MCF 10A (cell line): ENCODE data around the gene PLCZ1. TPM values are rescaled to one million over a fixed set of nuclear protein-coding genes. Genes with fewer than 3 reads are reported as not detected.
A peak's percentile ranks its signal among the peaks of the same experiment; 100 is the strongest.

Experiments used
- BruUV-seq: library from RNA; stranded (reverse); fragments of 400-500 nt; replicated peaks from 2 replicates; lab custom pipeline; 2021; lab: Mats Ljungman, UMichigan
- CTCF ChIA-PET: fragments of 300-600 bp; sonication (Branson Sonifier 250); formaldehyde crosslinking; extraction: SDS; loops from one replicate; lab custom pipeline; 2021; ENCODE audit warnings: antibody characterized with exemption, inconsistent platforms; lab: Yijun Ruan, JAX
- POLR2A ChIA-PET: fragments of 300-600, 350-650 bp; sonication (Branson Sonifier 250); formaldehyde crosslinking; extraction: SDS; loops from one replicate; lab custom pipeline; 2020; ENCODE audit warnings: antibody characterized with exemption, inconsistent platforms; lab: Yijun Ruan, JAX
- DNase-seq: peaks from one replicate; pipeline ENCODE4 v3.0.0-alpha.2; 2018; ENCODE audit not compliant: unreplicated experiment
- H3K27ac Mint-ChIP-seq: one replicate; pipeline ENCODE4 v1.8.0; 2022; ENCODE audit warnings: mild to moderate bottlenecking, low read depth, mixed read lengths; ENCODE audit not compliant: unreplicated experiment
- H3K27me3 Mint-ChIP-seq: one replicate; pipeline ENCODE4 v1.8.0; 2022; ENCODE audit warnings: mixed read lengths; ENCODE audit not compliant: insufficient read depth, unreplicated experiment
- H3K36me3 Mint-ChIP-seq: one replicate; pipeline ENCODE4 v1.8.0; 2022; ENCODE audit warnings: mild to moderate bottlenecking, moderate library complexity, mixed read lengths; ENCODE audit not compliant: insufficient read depth, unreplicated experiment
- H3K4me1 Mint-ChIP-seq: one replicate; pipeline ENCODE4 v1.8.0; 2022; ENCODE audit warnings: mixed read lengths; ENCODE audit not compliant: insufficient read depth, unreplicated experiment
- H3K4me3 Mint-ChIP-seq: one replicate; pipeline ENCODE4 v1.8.0; 2022; ENCODE audit warnings: mild to moderate bottlenecking, moderate library complexity, mixed read lengths; ENCODE audit not compliant: unreplicated experiment
- H3K9me3 Mint-ChIP-seq: one replicate; pipeline ENCODE4 v1.8.0; 2022; ENCODE audit warnings: mixed read lengths; ENCODE audit not compliant: unreplicated experiment
- intact Hi-C: fragments of 100-400 bp; cut with micrococcal nuclease; formaldehyde crosslinking; loops from 2 replicates; pipeline ENCODE4 v1.14.1; 2022
- total RNA-seq: library from RNA; stranded (reverse); gene quantifications from 2 replicates; pipeline ENCODE4 v1.2.3, GENCODE V29; 2022
- TF ChIP-seq, protein P1 (sequence below): fragments of 200-600 bp; IDR thresholded peaks from one replicate; pipeline ENCODE4 v1.8.0; 2022; ENCODE audit warnings: antibody characterized with exemption, mild to moderate bottlenecking; ENCODE audit not compliant: unreplicated experiment

Gene PLCZ1
- total RNA-seq, 1 experiment from 2014 or later = not detected

DNA sequence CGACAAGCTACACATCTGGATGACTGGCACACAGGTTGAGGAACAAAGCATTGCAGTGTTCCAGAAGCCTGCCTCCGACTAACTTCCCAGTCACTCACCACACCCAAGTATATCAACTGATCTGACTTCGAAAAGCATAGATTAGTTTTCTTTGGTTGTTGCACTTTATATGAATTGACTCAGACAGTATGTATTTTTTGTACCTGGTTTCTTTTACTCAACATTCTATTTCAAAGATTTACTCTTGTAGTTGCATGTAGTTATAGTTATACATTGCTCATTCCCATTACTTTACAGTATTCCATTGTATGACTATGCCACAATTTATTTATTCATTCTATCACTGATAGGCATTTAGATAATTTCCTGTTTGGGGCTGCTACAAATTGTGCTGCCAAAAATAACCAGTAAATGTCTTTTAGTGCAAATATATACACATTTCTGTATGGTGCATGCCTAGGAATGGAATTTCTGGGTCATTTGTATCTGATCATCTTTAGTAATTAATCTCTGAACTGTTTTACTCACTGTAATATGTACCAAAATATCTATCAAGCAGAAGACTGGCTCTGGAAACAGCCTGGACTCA, 17.8 kb downstream of the PLCZ1 start:
- Mint-ChIP-seq H3K4me1 (peaks cover 17% of the 10 kb centered on the region), H3K27ac (no peak overlapping the region), H3K36me3 (peaks cover 5% of the 10 kb centered on the region), H3K9me3 (peaks cover 19% of the 10 kb centered on the region), H3K4me3 (no peak overlapping the region), H3K27me3 (no peaks in the 10 kb centered on the region)
- ChIA-PET POLR2A (no interaction called here), CTCF (no interaction called here)
- TF ChIP-seq, protein P1, sequence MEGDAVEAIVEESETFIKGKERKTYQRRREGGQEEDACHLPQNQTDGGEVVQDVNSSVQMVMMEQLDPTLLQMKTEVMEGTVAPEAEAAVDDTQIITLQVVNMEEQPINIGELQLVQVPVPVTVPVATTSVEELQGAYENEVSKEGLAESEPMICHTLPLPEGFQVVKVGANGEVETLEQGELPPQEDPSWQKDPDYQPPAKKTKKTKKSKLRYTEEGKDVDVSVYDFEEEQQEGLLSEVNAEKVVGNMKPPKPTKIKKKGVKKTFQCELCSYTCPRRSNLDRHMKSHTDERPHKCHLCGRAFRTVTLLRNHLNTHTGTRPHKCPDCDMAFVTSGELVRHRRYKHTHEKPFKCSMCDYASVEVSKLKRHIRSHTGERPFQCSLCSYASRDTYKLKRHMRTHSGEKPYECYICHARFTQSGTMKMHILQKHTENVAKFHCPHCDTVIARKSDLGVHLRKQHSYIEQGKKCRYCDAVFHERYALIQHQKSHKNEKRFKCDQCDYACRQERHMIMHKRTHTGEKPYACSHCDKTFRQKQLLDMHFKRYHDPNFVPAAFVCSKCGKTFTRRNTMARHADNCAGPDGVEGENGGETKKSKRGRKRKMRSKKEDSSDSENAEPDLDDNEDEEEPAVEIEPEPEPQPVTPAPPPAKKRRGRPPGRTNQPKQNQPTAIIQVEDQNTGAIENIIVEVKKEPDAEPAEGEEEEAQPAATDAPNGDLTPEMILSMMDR = no peak
- DNase-seq = no peak
- no TSS peak for BruUV-seq
- intact Hi-C loops = no loop called here

DNA sequence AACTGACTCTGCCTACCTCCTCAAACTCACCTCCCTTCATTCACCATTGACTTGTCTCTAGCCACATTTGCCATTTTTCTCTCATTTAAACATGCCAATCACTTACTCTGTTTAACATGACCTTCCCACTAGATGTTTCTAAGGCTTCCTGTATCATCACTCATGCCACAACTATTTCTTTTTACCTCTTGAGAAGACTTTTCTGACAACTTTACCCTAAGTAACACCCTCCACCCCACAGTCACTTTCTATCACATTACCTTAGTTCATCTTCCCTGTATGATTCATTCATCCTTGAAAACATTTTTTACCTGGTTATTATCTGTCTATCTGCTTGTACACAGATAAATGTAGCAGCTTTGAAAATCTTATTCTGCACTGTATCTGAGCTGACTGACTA, 19.4 kb downstream of the PLCZ1 start:
- H3K36me3 Mint-ChIP-seq = peaks cover 5% of the 10 kb centered on the region
- H3K9me3 Mint-ChIP-seq = peaks cover 8% of the 10 kb centered on the region
- peaks cover 8% of the 10 kb centered on the region for H3K4me1 Mint-ChIP-seq
- H3K27me3 Mint-ChIP-seq = no peaks in the 10 kb centered on the region
- no peak overlapping the region for H3K27ac Mint-ChIP-seq
- TF ChIP-seq, protein P1 = no peak
- CTCF ChIA-PET = no interaction called here
- no peak overlapping the region for H3K4me3 Mint-ChIP-seq
- intact Hi-C loops = no loop called here
- POLR2A ChIA-PET = no interaction called here
- no TSS peak for BruUV-seq
- DNase-seq = no peak

DNA sequence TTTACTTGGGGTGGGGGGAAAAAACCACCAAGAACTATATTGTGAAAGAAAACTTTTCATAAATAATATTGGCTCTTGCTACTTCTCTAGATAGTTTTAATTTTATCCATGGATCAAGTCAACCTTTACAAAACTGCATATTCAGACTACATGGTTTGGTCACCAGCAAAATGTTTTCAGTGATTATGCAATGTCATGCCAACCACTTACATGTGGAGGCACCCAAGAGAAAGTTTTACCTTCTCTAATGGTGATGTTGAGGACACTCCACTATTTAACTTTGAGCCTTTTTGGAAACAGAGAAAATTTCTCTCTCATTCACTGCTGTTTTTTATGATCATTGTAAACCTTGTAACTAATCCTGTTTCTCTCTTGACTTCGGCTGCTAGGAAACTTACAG, 21.6 kb downstream of the PLCZ1 start:
- BruUV-seq = no TSS peak
- H3K4me3 Mint-ChIP-seq = no peak overlapping the region
- CTCF ChIA-PET = no interaction called here
- H3K9me3 Mint-ChIP-seq = peaks cover 8% of the 10 kb centered on the region
- H3K36me3 Mint-ChIP-seq = peaks cover 5% of the 10 kb centered on the region
- H3K27me3 Mint-ChIP-seq = no peaks in the 10 kb centered on the region
- DNase-seq = no peak
- TF ChIP-seq, protein P1 = no peak
- intact Hi-C loops = no loop called here
- H3K27ac Mint-ChIP-seq = no peak overlapping the region
- peaks cover 8% of the 10 kb centered on the region for H3K4me1 Mint-ChIP-seq
- POLR2A ChIA-PET = no interaction called here

DNA sequence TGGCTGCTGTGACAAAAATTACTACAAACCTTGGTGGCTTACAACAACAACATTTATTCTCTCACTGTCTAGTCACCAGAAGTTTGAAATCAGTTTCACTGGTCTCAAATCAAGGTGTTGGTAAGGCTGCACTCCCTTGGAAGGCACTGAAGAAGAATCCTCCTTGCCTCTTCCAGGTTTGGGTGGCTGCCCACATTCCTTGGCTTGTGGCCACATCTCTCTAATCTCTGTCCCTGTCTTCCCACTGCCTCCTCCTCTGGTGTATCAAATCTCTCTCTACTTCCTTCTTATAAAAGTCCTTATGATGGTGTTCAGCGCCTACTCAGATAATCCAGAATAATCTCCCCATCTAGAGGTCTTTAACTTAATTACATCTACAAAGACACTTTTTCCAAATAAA, 31.0 kb downstream of the PLCZ1 start:
- POLR2A ChIA-PET = no interaction called here
- TF ChIP-seq, protein P1 = no peak
- Mint-ChIP-seq H3K27ac (no peak overlapping the region), H3K36me3 (peaks cover 7% of the 10 kb centered on the region), H3K9me3 (peaks cover 16% of the 10 kb centered on the region), H3K27me3 (no peaks in the 10 kb centered on the region), H3K4me1 (peaks cover 5% of the 10 kb centered on the region), H3K4me3 (no peak overlapping the region)
- BruUV-seq = no TSS peak
- DNase-seq = peak; percentile 23
- CTCF ChIA-PET = no interaction called here
- intact Hi-C loops = loop anchor here (5.0 to 10.0 kb wide), 2 partner anchors 274 to 452 kb away; no protein-coding TSS in a partner anchor
